K562 (cell line): ENCODE data around the gene CUTA. TPM values are rescaled to one million over a fixed set of nuclear protein-coding genes. Genes with fewer than 3 reads are reported as not detected.
A peak's percentile ranks its signal among the peaks of the same experiment; 100 is the strongest.

Source experiments
- ATF3 ChIP-seq, 2 experiments: fragments of 450-650 bp in 1 of 2; sonication (generic) in 1 of 2; formaldehyde crosslinking in 1 of 2; IDR thresholded peaks in 1 of 2; conservative IDR thresholded peaks in 1 of 2; 2 replicates each; pipeline versions ENCODE4 v1.6.1 to v1.8.1; 2016 to 2023; ENCODE audit warnings: mild to moderate bottlenecking in 2 of 2, moderate library complexity in 2 of 2, inconsistent platforms in 1 of 2, missing genetic modification reagents in 1 of 2
- FOSL1 ChIP-seq: fragments of 200-800 bp; sonication (Bioruptor generic); conservative IDR thresholded peaks from 2 replicates; pipeline ENCODE4 v1.6.1; 2016; ENCODE audit warnings: missing genetic modification characterization, missing compliant biosample characterization
- JUND ChIP-seq, 2 experiments: IDR thresholded peaks; 2 replicates in 1 of 2; 3 replicates in 1 of 2; pipeline ENCODE4 v1.6.1; 2011; ENCODE audit warnings: borderline replicate concordance in 2 of 2, low read depth in 2 of 2, low read length in 2 of 2, improper control_type of control experiment in 1 of 2, missing biosample characterization in 1 of 2, missing genetic modification characterization in 1 of 2, missing genetic modification reagents in 1 of 2
- MEIS2 ChIP-seq: fragments of 450-650 bp; IDR thresholded peaks from 2 replicates; pipeline ENCODE4 v1.6.1; 2014; ENCODE audit warnings: mild to moderate bottlenecking; ENCODE audit not compliant: partially characterized antibody
- PREB ChIP-seq: sonication (generic); formaldehyde crosslinking; IDR thresholded peaks from 2 replicates; pipeline ENCODE4 v1.8.1; 2023; ENCODE audit warnings: mild to moderate bottlenecking, missing genetic modification reagents
- SMARCA4 ChIP-seq: fragments of 450-650 bp; IDR thresholded peaks from 2 replicates; pipeline ENCODE4 v1.6.1; 2016
- SNRNP70 ChIP-seq: fragments of 200-400 bp; formaldehyde crosslinking; optimal IDR thresholded peaks from 2 replicates; pipeline ENCODE3; 2017; ENCODE audit warnings: low read depth, low read length
- ZBTB7A ChIP-seq: IDR thresholded peaks from 2 replicates; pipeline ENCODE4 v1.6.1; 2011; ENCODE audit warnings: low read depth, mild to moderate bottlenecking, low read length, moderate library complexity, borderline replicate concordance; ENCODE audit not compliant: control insufficient read depth
- ZNF512 ChIP-seq: IDR thresholded peaks from 2 replicates; pipeline ENCODE4 v1.6.1; 2016; ENCODE audit warnings: missing genetic modification characterization, missing compliant biosample characterization
- polyA plus RNA-seq, 8 experiments: library from polyadenylated mRNA; depleted of rRNA in 4 of 8; stranded (reverse) in 5 of 8; unstranded in 3 of 8; fragments of >200 nt; fragmentation: Nextera tagmentation in 2 of 8; fragmentation: Illumina TruSeq in 1 of 8; extraction: Ambion mirVana in 2 of 8; extraction: Trizol in 1 of 8; gene quantifications; 2 replicates each; pipeline versions ENCODE4 v1.2.1 to v1.2.3, GENCODE V29; 2011 to 2014; ENCODE audit warnings: inconsistent platforms in 1 of 8, missing spikeins in 1 of 8
- total RNA-seq, 7 experiments: library from RNA; depleted of rRNA in 6 of 7; stranded (reverse); fragments of >200 nt in 6 of 7; fragmentation: Illumina TruSeq in 2 of 7; extraction: Trizol in 2 of 7; gene quantifications; 2 replicates each; pipeline versions ENCODE4 v1.2.1 to v1.2.3, GENCODE V29; 2011 to 2021; ENCODE audit warnings: low replicate concordance in 1 of 7

Gene CUTA
- total and polyA plus RNA-seq, 9 of the 15 experiments (the other 6 are each of a cell fraction or from before 2014, with no cell fraction given), result 166 to 682 (median 310) TPM

GRCh38 chr6:33459226-33459625, 41.3 kb upstream of the CUTA start (continued):
- TF ChIP-seq ZNF512 (tag) (no peak), JUND (IDR thresholded peaks at IDR 0.05; ENCODE audit: borderline replicate concordance, low read depth, low read length) (peak; percentile 81; the same call in 1 of the 2 replicates), JUND (tag; IDR thresholded peaks at IDR 0.05; ENCODE audit: borderline replicate concordance, low read depth, low read length) (peak; percentile 84; the same call in 2 of the 3 replicates), SNRNP70 (no peak), SMARCA4 (peak; percentile 28; the same call in 1 of the 2 replicates), ZBTB7A (0 out of 2 replicates have a peak, but pooled peaks have one; percentile 21), PREB (0 out of 2 replicates have a peak, but pooled peaks have one; percentile 46), MEIS2 (peak; percentile 26), FOSL1 (tag) (peak; percentile 86), ATF3 (IDR thresholded peaks at IDR 0.05) (peak; percentile 90), ATF3 (CRISPR knock-in tag; conservative IDR thresholded peaks at IDR 0.05) (no peak)
- TF ChIP-seq, all 486 proteins: peak for 12
